A549 (cell line): ENCODE results near the gene PPP6R1. TPM values are rescaled to one million over a fixed set of nuclear protein-coding genes. Genes with fewer than 3 reads are reported as not detected.

Experiments used
- ATAC-seq, 2 experiments: fragments of 200-7000 bp in 1 of 2; fragments of >200 bp in 1 of 2; cut with Nextera tagmentation in 1 of 2; cut with Tn5 transposase in 1 of 2; 3 replicates each; pipeline versions ENCODE4 v1.8.0 to v1.9.1; 2018 to 2020; ENCODE audit warnings: mild to moderate bottlenecking in 1 of 2, moderate library complexity in 1 of 2
- CTCF ChIA-PET: fragments of 300-600 bp; sonication (Branson Sonifier 250); formaldehyde crosslinking; extraction: SDS; loops from one replicate; lab custom pipeline; 2021; ENCODE audit warnings: antibody characterized with exemption, inconsistent platforms; lab: Yijun Ruan, JAX
- POLR2A ChIA-PET: fragments of 350-600 bp; formaldehyde crosslinking; extraction: SDS; loops from one replicate; lab custom pipeline; 2021; ENCODE audit warnings: antibody characterized with exemption, inconsistent platforms; lab: Yijun Ruan, JAX
- DNase-seq, 2 experiments: peaks; one replicate each; pipeline versions ENCODE4 v3.0.0 to v3.0.0-alpha.2; 2011 to 2016; ENCODE audit warnings: low read depth in 1 of 2, low spot score in 1 of 2
- FAIRE-seq: peaks from 2 replicates; lab custom pipeline; 2011; peaks lifted over from hg19 to GRCh38; lab: Jason Lieb, UNC
- H3K27ac ChIP-seq, 2 experiments: fragments of >200 bp; sonication (Bioruptor Twin); formaldehyde crosslinking; 3 replicates each; pipeline ENCODE4 v1.5.1; 2016 to 2017
- H3K4me1 ChIP-seq: fragments of >200 bp; sonication (Bioruptor Twin); formaldehyde crosslinking; 3 replicates; pipeline ENCODE4 v1.6.1; 2016
- H3K4me2 ChIP-seq: fragments of >200 bp; sonication (Bioruptor Twin); formaldehyde crosslinking; 3 replicates; pipeline ENCODE4 v1.6.1; 2016
- H3K4me3 ChIP-seq: fragments of >200 bp; sonication (Bioruptor Twin); formaldehyde crosslinking; 3 replicates; pipeline ENCODE4 v1.5.1; 2016
- H3K9me3 ChIP-seq: fragments of >200 bp; sonication (Bioruptor Twin); formaldehyde crosslinking; 3 replicates; pipeline ENCODE4 v1.6.1; 2016
- CHD2 ChIP-seq: fragments of 150-350 bp; IDR thresholded peaks from 2 replicates; pipeline ENCODE4 v1.6.1; 2014; ENCODE audit warnings: low read length; ENCODE audit not compliant: partially characterized antibody
- EHMT2 ChIP-seq: fragments of 200-600 bp; sonication (generic); IDR thresholded peaks from 2 replicates; pipeline ENCODE4 v1.6.1; 2016; ENCODE audit warnings: antibody characterized with exemption, low read depth, mild to moderate bottlenecking, moderate library complexity
- ELK1 ChIP-seq: fragments of 150-350 bp; IDR thresholded peaks from 2 replicates; pipeline ENCODE4 v1.6.1; 2014; ENCODE audit warnings: low read depth, mild to moderate bottlenecking, low read length
- EP300 ChIP-seq, 2 experiments: fragments of >200 bp; sonication (Bioruptor Twin); formaldehyde crosslinking; IDR thresholded peaks; 2 replicates in 1 of 2; 3 replicates in 1 of 2; pipeline ENCODE4 v1.6.1; 2016 to 2017
- HMGXB4 ChIP-seq: fragments of 250-450 bp; sonication (Bioruptor Pico); IDR thresholded peaks from 2 replicates; pipeline ENCODE4 v1.5.0; 2021; ENCODE audit warnings: mild to moderate bottlenecking, moderate library complexity, borderline replicate concordance
- NFE2L2 ChIP-seq: fragments of 150-350 bp; conservative IDR thresholded peaks from 2 replicates; pipeline ENCODE4 v1.6.1; 2014; ENCODE audit warnings: low read length
- NPAS2 ChIP-seq: fragments of 250-450 bp; sonication (Bioruptor Pico); IDR thresholded peaks from 2 replicates; pipeline ENCODE4 v1.8.0; 2022; ENCODE audit warnings: mild to moderate bottlenecking, moderate library complexity, borderline replicate concordance
- NR3C1 ChIP-seq: fragments of >200 bp; sonication (Bioruptor Twin); formaldehyde crosslinking; IDR thresholded peaks from 3 replicates; pipeline ENCODE4 v1.6.1; 2017
- RAD21 ChIP-seq, 2 experiments: fragments of >200 bp in 1 of 2; sonication (Bioruptor Twin) in 1 of 2; formaldehyde crosslinking in 1 of 2; IDR thresholded peaks in 1 of 2; conservative IDR thresholded peaks in 1 of 2; 2 replicates in 1 of 2; 3 replicates in 1 of 2; pipeline ENCODE4 v1.6.1; 2012 to 2018; ENCODE audit warnings: inconsistent platforms in 1 of 2
- RARB ChIP-seq: fragments of 250-450 bp; sonication (Bioruptor Pico); IDR thresholded peaks from 2 replicates; pipeline ENCODE4 v1.8.0; 2021; ENCODE audit warnings: mild to moderate bottlenecking, moderate library complexity
- REST ChIP-seq: fragments of 200-600 bp; sonication (generic); IDR thresholded peaks from 2 replicates; pipeline ENCODE4 v1.6.1; 2016; ENCODE audit warnings: antibody characterized with exemption, mild to moderate bottlenecking, moderate library complexity
- SMC3 ChIP-seq: fragments of >200 bp; sonication (Bioruptor Twin); formaldehyde crosslinking; IDR thresholded peaks from 3 replicates; pipeline ENCODE4 v1.6.1; 2018; ENCODE audit warnings: inconsistent platforms
- TP53 ChIP-seq: fragments of 250-450 bp; sonication (Bioruptor Pico); IDR thresholded peaks from 2 replicates; pipeline ENCODE4 v1.5.0; 2021; ENCODE audit warnings: mild to moderate bottlenecking, moderate library complexity
- USF2 ChIP-seq: fragments of 450-650 bp; IDR thresholded peaks from 2 replicates; pipeline ENCODE4 v1.6.1; 2014; ENCODE audit warnings: antibody characterized with exemption
- ZFP36 ChIP-seq: fragments of 450-650 bp; IDR thresholded peaks from 2 replicates; pipeline ENCODE4 v1.6.1; 2014; ENCODE audit warnings: borderline replicate concordance; ENCODE audit not compliant: partially characterized antibody
- ZNF302 ChIP-seq: fragments of 250-450 bp; sonication (Bioruptor Pico); IDR thresholded peaks from 2 replicates; pipeline ENCODE4 v1.9.0; 2021; ENCODE audit warnings: inconsistent platforms, mild to moderate bottlenecking, moderate library complexity
- WGBS: methylation state at CpG from one replicate; pipeline ENCODE4 v1.1.6; 2017; ENCODE audit errors: missing lambda C conversion rate; 5-methylcytosine and 5-hydroxymethylcytosine counted together
- polyA plus RNA-seq, 4 experiments: library from polyadenylated mRNA; depleted of rRNA in 3 of 4; stranded (reverse); fragments of >200 nt; fragmentation: RNase III in 1 of 4; extraction: RNeasy Plus Mini Kit Qiagen cat#74134 plus additional on column Dnase treatment in 1 of 4; gene quantifications; 2 replicates in 3 of 4; 3 replicates in 1 of 4; pipeline ENCODE4 v1.2.3, GENCODE V29; 2011 to 2017
- TF ChIP-seq, protein P1 (sequence below): fragments of >200 bp; sonication (Bioruptor Twin); formaldehyde crosslinking; IDR thresholded peaks from 2 replicates; pipeline ENCODE4 v1.6.1; 2016

The PPP6R1 gene
- polyA plus RNA-seq, 2 of the 4 experiments (the other 2 are of a cell fraction): 42.9 to 78.0 TPM

DNA sequence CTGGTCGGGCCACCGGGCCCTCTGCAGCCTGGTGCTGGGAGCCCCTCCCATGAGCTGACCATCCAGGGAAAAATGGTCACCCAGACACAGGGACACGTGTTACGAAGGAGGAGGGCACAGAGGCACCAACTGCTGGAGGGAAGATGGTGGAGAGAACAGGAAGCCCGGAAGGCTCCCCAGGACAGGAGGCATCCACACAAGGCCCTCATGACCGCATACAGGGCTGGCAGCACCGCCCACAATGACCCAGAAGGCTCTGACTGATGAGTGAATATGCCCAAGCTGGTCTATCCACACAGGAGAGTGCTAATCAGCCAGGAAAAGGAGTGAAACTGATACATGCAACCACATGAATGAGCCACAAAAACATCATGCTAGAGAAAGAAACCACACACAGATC is 16.3 kb downstream of the PPP6R1 start:
- no peak for DNase-seq
- POLR2A ChIA-PET: no interaction called here

GRCh38 chr19:55241935-55242464 is 16.8 kb downstream of the PPP6R1 start:
- CTCF ChIA-PET: interaction anchor here (1.1 to 3.1 kb wide), 6 partner anchors 9 to 176 kb away, joined by 3 to 13 read pairs (median 4); no protein-coding TSS in a partner anchor
- Histone ChIP-seq H3K9me3 (no peaks in the 10 kb centered on the region), H3K4me1 (no peaks in the 10 kb centered on the region), H3K27ac (no peak overlapping the region), H3K4me2 (no peak overlapping the region), H3K4me3 (no peak overlapping the region)
- POLR2A ChIA-PET: no interaction called here
- 97% methylated on average over 14 of the region's 16 CpGs for WGBS
- no peak for FAIRE-seq
- no peak for TF ChIP-seq REST
- no peak for TF ChIP-seq ZNF302 (CRISPR knock-in tag)
- TF ChIP-seq USF2: no peak
- no peak for TF ChIP-seq CHD2
- TF ChIP-seq EP300 (IDR thresholded peaks at IDR 0.05): no peak
- no peak for TF ChIP-seq ZFP36
- no peak for TF ChIP-seq ELK1
- no peak for TF ChIP-seq NR3C1
- no peak for TF ChIP-seq SMC3
- TF ChIP-seq NFE2L2: no peak
- TF ChIP-seq NPAS2 (CRISPR knock-in tag): no peak
- no peak for TF ChIP-seq EHMT2
- TF ChIP-seq RARB: no peak
- TF ChIP-seq HMGXB4 (CRISPR knock-in tag): no peak
- TF ChIP-seq, protein P1, sequence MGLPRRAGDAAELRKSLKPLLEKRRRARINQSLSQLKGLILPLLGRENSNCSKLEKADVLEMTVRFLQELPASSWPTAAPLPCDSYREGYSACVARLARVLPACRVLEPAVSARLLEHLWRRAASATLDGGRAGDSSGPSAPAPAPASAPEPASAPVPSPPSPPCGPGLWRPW: no peak
- TF ChIP-seq RAD21 (conservative IDR thresholded peaks at IDR 0.05 in 1 of 2, IDR thresholded peaks at IDR 0.05 in 1 of 2): no peak
- no peak for ATAC-seq
- DNase-seq: no peak

More for the DNA sequence above, 16.3 kb downstream of the PPP6R1 start:
- Histone ChIP-seq H3K9me3 (no peaks in the 10 kb centered on the region), H3K4me2 (no peak overlapping the region), H3K4me1 (peaks cover 4% of the 10 kb centered on the region; the same call in 2 of the 3 replicates), H3K4me3 (no peak overlapping the region), H3K27ac (no peak overlapping the region)
- CTCF ChIA-PET: interaction anchor here (1.1 to 3.1 kb wide), 6 partner anchors 9 to 176 kb away, joined by 3 to 13 read pairs (median 4); no protein-coding TSS in a partner anchor
- ATAC-seq (no peak), FAIRE-seq (no peak)
- 80% methylated on average over 7 of the region's 7 CpGs for WGBS
- TF ChIP-seq TP53 (CRISPR knock-in tag): no peak
